Caco-2 (cell line): Measurements from ENCODE around the gene MMAA. TPM values are rescaled to one million over a fixed set of nuclear protein-coding genes. Genes with fewer than 3 reads are reported as not detected.

Source experiments
- BruUV-seq: library from RNA; stranded (reverse); fragments of 400-500 nt; replicated peaks from 2 replicates; lab custom pipeline; 2021; lab: Mats Ljungman, UMichigan
- CTCF ChIA-PET: fragments of 300-600 bp; sonication (Branson Sonifier 250); formaldehyde crosslinking; loops from one replicate; lab custom pipeline; 2022; ENCODE audit warnings: antibody characterized with exemption; lab: Charles Lee
- POLR2A ChIA-PET: fragments of 300-600 bp; sonication (Branson Sonifier 250); formaldehyde crosslinking; loops from one replicate; lab custom pipeline; 2022; ENCODE audit warnings: antibody characterized with exemption; lab: Charles Lee
- DNase-seq, 2 experiments: peaks; one replicate each; pipeline versions ENCODE4 v3.0.0 to v3.0.0-alpha.2; 2020 to 2022
- H3K27me3 ChIP-seq: replicated peaks from 2 replicates; pipeline ENCODE4 v1.6.0; 2011; ENCODE audit warnings: low read length; ENCODE audit not compliant: control insufficient read depth, insufficient read depth
- H3K36me3 ChIP-seq: 2 replicates; pipeline ENCODE4 v1.5.1; 2011; ENCODE audit warnings: low read length; ENCODE audit not compliant: control insufficient read depth, insufficient read depth
- H3K4me1 ChIP-seq: fragments of 250-450 bp; sonication (Bioruptor Pico); 2 replicates; pipeline ENCODE4 v1.5.1; 2020; ENCODE audit warnings: mild to moderate bottlenecking
- H3K4me3 ChIP-seq: 2 replicates; pipeline ENCODE4 v1.5.1; 2011; ENCODE audit warnings: low read depth, mild to moderate bottlenecking, control low read depth, low read length
- H3K9me3 ChIP-seq: fragments of 250-450 bp; sonication (Bioruptor Pico); 2 replicates; pipeline ENCODE4 v1.5.1; 2020; ENCODE audit warnings: mild to moderate bottlenecking, moderate library complexity
- H3K27ac Mint-ChIP-seq: one replicate; pipeline ENCODE4 v1.8.0; 2022; ENCODE audit warnings: mixed read lengths; ENCODE audit not compliant: unreplicated experiment
- H3K27me3 Mint-ChIP-seq: one replicate; pipeline ENCODE4 v1.8.0; 2022; ENCODE audit warnings: mixed read lengths; ENCODE audit not compliant: insufficient read depth, unreplicated experiment
- H3K36me3 Mint-ChIP-seq: one replicate; pipeline ENCODE4 v1.8.0; 2022; ENCODE audit warnings: mild to moderate bottlenecking, mixed read lengths; ENCODE audit not compliant: insufficient read depth, unreplicated experiment
- H3K4me1 Mint-ChIP-seq: one replicate; pipeline ENCODE4 v1.8.0; 2022; ENCODE audit warnings: low read depth, mixed read lengths; ENCODE audit not compliant: unreplicated experiment
- H3K4me3 Mint-ChIP-seq: one replicate; pipeline ENCODE4 v1.8.0; 2022; ENCODE audit warnings: mild to moderate bottlenecking, moderate library complexity, mixed read lengths; ENCODE audit not compliant: unreplicated experiment
- H3K9me3 Mint-ChIP-seq: one replicate; pipeline ENCODE4 v1.8.0; 2022; ENCODE audit warnings: mixed read lengths; ENCODE audit not compliant: unreplicated experiment
- CTCF ChIP-seq, 2 experiments: fragments of 200-600 bp in 1 of 2; IDR thresholded peaks; 1 replicate in 1 of 2; 2 replicates in 1 of 2; pipeline versions ENCODE4 v1.5.1 to v1.8.0; 2011 to 2022; ENCODE audit warnings: antibody characterized with exemption in 1 of 2, control low read depth in 1 of 2, inconsistent platforms in 1 of 2, low read depth in 1 of 2, low read length in 1 of 2, mild to moderate bottlenecking in 1 of 2, moderate library complexity in 1 of 2; ENCODE audit not compliant: insufficient read depth in 1 of 2, severe bottlenecking in 1 of 2, unreplicated experiment in 1 of 2
- intact Hi-C: fragments of 100-400 bp; cut with micrococcal nuclease; formaldehyde crosslinking; loops from one replicate; pipeline ENCODE4 v1.10.0; 2022; ENCODE audit not compliant: unreplicated experiment
- total RNA-seq: library from RNA; stranded (reverse); gene quantifications from 2 replicates; pipeline ENCODE4 v1.2.3, GENCODE V29; 2022

MMAA gene
- total RNA-seq, 1 experiment from 2014 or later = 1.7 TPM

DNA sequence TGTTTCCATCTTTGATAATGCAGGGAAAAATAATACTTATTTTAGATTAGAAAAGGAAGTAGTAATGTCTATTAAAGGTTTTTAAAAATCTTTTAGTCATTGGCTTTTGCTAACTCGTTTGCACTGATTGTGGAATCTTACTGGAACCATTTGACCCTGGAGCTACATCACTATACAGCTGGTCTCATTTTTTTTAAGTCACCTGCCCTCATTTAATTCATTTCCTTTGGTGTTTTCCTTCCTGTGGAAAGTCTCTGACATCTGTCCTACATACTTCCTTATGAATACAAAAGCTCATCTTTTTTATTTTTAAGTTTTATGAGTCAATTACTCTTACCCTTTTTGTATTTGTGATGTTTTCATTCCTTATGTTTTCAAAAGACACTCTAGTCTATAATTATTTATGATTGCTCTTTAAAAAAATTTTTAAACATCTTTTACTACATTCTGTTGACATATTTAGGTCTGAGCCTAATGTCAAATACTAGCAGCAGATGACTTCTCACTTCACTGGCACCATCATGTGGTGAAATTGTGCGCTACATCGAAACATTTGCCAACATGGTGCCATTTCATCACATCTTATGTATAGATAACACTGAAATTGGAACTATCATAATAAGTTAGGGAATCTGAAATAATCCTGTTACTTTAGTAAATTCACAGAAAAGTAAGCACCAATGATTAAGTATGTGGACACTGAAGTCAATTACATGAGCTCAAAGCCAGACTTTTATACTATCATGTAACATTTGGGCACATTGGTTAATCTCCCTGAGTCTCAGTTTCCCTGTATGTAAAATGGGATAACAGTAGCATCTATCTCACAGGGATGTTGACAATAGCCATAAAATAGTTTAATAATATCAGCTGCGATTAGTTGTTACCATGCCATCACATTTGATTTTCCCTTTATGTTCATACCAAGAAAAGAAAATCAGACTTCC lies 9.4 kb upstream of the MMAA start:
- no peaks in the 10 kb centered on the region for H3K4me1 ChIP-seq
- H3K36me3 ChIP-seq = no peaks in the 10 kb centered on the region
- ChIA-PET CTCF (interaction anchor here (0.5 to 0.9 kb wide), 4 partner anchors 375 to 455 kb away, joined by 3 to 5 read pairs (median 4); no protein-coding TSS in a partner anchor), POLR2A (no interaction called here)
- H3K9me3 ChIP-seq = no peaks in the 10 kb centered on the region
- peak in 1 of 2 experiments; percentile 61 for TF ChIP-seq CTCF (IDR thresholded peaks at IDR 0.05; ENCODE audit: insufficient read depth in 1 of 2, low read depth in 1 of 2, low read length in 1 of 2, severe bottlenecking in 1 of 2, unreplicated experiment in 1 of 2)
- Mint-ChIP-seq H3K36me3 (no peaks in the 10 kb centered on the region), H3K27me3 (peaks cover 5% of the 10 kb centered on the region), H3K27ac (no peak overlapping the region), H3K9me3 (no peaks in the 10 kb centered on the region), H3K4me1 (no peaks in the 10 kb centered on the region), H3K4me3 (no peak overlapping the region)
- no peak overlapping the region for H3K4me3 ChIP-seq
- intact Hi-C loops = loop anchor here (1.0 to 10.0 kb wide), 2 partner anchors 125 to 375 kb away; partner anchors contain the start of gene SMAD1
- no TSS peak for BruUV-seq
- no peaks in the 10 kb centered on the region for H3K27me3 ChIP-seq
- peak; percentile 50 to 65 for DNase-seq

DNA sequence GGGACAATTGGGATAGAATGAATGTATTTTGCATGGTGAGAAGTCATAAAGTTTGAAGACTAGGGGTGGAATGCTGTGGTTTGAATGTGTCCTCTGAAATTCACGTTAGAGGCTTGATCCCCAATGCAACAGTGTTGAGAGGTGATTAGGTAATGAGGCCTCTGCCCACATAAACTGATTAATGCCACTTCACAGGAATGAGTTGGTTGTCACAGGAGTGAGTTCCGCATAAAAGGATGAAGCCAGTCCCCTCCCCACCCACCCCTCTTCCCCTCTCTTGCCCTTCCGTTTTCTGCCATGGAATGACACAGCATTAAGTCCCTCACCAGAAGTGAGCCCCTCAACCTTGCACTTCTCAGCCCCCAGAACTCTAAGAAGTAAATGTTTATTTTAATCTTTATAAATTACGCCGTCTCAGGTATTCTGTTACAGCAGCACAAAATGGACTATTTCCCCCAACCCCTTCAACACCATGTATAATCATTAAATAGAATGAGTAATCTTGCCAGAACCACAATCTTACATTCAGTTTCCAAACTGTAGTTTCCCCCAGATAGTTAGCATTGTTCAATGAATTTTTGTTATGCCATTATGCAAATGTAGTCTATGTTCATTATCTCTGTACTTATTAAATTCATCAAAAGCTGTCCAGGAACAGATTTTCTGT lies 5.5 kb upstream of the MMAA start:
- Mint-ChIP-seq H3K27ac (no peak overlapping the region), H3K4me1 (no peaks in the 10 kb centered on the region), H3K36me3 (peaks cover 2% of the 10 kb centered on the region), H3K27me3 (peaks cover 2% of the 10 kb centered on the region), H3K9me3 (no peaks in the 10 kb centered on the region), H3K4me3 (no peak overlapping the region)
- no peak for DNase-seq
- Histone ChIP-seq H3K36me3 (no peaks in the 10 kb centered on the region; the same call in 1 of the 2 replicates), H3K27me3 (no peaks in the 10 kb centered on the region), H3K4me3 (no peak overlapping the region), H3K4me1 (peaks cover 5% of the 10 kb centered on the region; the same call in 1 of the 2 replicates), H3K9me3 (no peaks in the 10 kb centered on the region)
- intact Hi-C loops = loop anchor here (10.0 kb wide), 1 partner anchor 129 kb away; the partner anchor contains the start of gene SMAD1
- CTCF ChIA-PET = interaction anchor here (0.7 kb wide), 1 partner anchor 380 kb away, joined by 3 read pairs; no protein-coding TSS in a partner anchor
- no TSS peak for BruUV-seq
- POLR2A ChIA-PET = no interaction called here
- TF ChIP-seq CTCF (IDR thresholded peaks at IDR 0.05; ENCODE audit: insufficient read depth in 1 of 2, low read depth in 1 of 2, low read length in 1 of 2, severe bottlenecking in 1 of 2, unreplicated experiment in 1 of 2) = no peak

- no peak overlapping the region for H3K4me3 Mint-ChIP-seq
- CTCF ChIA-PET = no interaction called here
- Histone ChIP-seq H3K36me3 (no peaks in the 10 kb centered on the region; the same call in 1 of the 2 replicates), H3K9me3 (no peaks in the 10 kb centered on the region), H3K27me3 (no peaks in the 10 kb centered on the region), H3K4me3 (no peak overlapping the region), H3K4me1 (peaks cover 5% of the 10 kb centered on the region; the same call in 1 of the 2 replicates)
- POLR2A ChIA-PET = no interaction called here
- no peaks in the 10 kb centered on the region for H3K4me1 Mint-ChIP-seq
- no TSS peak for BruUV-seq
- no peak overlapping the region for H3K27ac Mint-ChIP-seq
- no peak for TF ChIP-seq CTCF (IDR thresholded peaks at IDR 0.05; ENCODE audit: insufficient read depth in 1 of 2, low read depth in 1 of 2, low read length in 1 of 2, severe bottlenecking in 1 of 2, unreplicated experiment in 1 of 2)
- H3K9me3 Mint-ChIP-seq = no peaks in the 10 kb centered on the region
- no peak for DNase-seq
- H3K36me3 Mint-ChIP-seq = peaks cover 7% of the 10 kb centered on the region
- intact Hi-C loops = loop anchor here (10.0 kb wide), 1 partner anchor 129 kb away; the partner anchor contains the start of gene SMAD1
- peaks cover 2% of the 10 kb centered on the region for H3K27me3 Mint-ChIP-seq
Observed at GRCh38 chr4:145614233-145614610, 5.0 kb upstream of the MMAA start.
